ENCODE data around the gene UBA3.

Gene UBA3

GRCh38 chr3:69080233-69080920, at the start of gene UBA3:
Gene UBA3 (minus strand): TSS chr3:69080365. CDS start chr3:69080353, 12 bp downstream.
- DNase-seq = peak; percentile 89 to 90

GRCh38 chr3:69129531-69129930, 49.4 kb upstream of the UBA3 start:
- DNase-seq = no peak

GRCh38 chr3:69128509-69128908, 48.3 kb upstream of the UBA3 start:
- no peak for DNase-seq

GRCh38 chr3:69126999-69127398, 46.8 kb upstream of the UBA3 start:
- DNase-seq = no peak

GRCh38 chr3:69126216-69126615, 46.1 kb upstream of the UBA3 start:
- no peak for DNase-seq

- DNase-seq = no peak
These were observed 42.2 kb upstream of the UBA3 start, which contains the start of gene LMOD3 for GRCh38 chr3:69122403-69122802. Gene LMOD3 (minus strand): TSS chr3:69122595. CDS start chr3:69122386, 209 bp downstream.

GRCh38 chr3:69121950-69122349, 41.8 kb upstream of the UBA3 start:
- DNase-seq = no peak

- no peak for DNase-seq
These were observed 41.3 kb upstream of the UBA3 start for GRCh38 chr3:69121513-69121912.

- DNase-seq = peak; percentile 64 to 69
These were observed 40.8 kb upstream of the UBA3 start for GRCh38 chr3:69120879-69121464.

GRCh38 chr3:69119681-69120080, 39.5 kb upstream of the UBA3 start:
- no peak for DNase-seq

- DNase-seq = no peak
These were observed 39.0 kb upstream of the UBA3 start for GRCh38 chr3:69119138-69119537.

GRCh38 chr3:69118555-69118954, 38.4 kb upstream of the UBA3 start:
- no peak for DNase-seq

GRCh38 chr3:69116897-69117296, 36.7 kb upstream of the UBA3 start:
- no peak for DNase-seq

GRCh38 chr3:69116162-69116561, 36.0 kb upstream of the UBA3 start:
- no peak for DNase-seq

- DNase-seq = no peak
These were observed 35.6 kb upstream of the UBA3 start for GRCh38 chr3:69115731-69116130.

GRCh38 chr3:69113536-69113935, 33.4 kb upstream of the UBA3 start:
- no peak for DNase-seq

- no peak for DNase-seq
These were observed 30.9 kb upstream of the UBA3 start for GRCh38 chr3:69110941-69111546.

- no peak for DNase-seq
These were observed 28.6 kb upstream of the UBA3 start for GRCh38 chr3:69108811-69109210.

GRCh38 chr3:69107841-69108240, 27.7 kb upstream of the UBA3 start:
- DNase-seq = no peak

- DNase-seq = no peak
These were observed 25.2 kb upstream of the UBA3 start for GRCh38 chr3:69105320-69105719.

- no peak for DNase-seq
These were observed 24.4 kb upstream of the UBA3 start for GRCh38 chr3:69104586-69104985.

- DNase-seq = no peak
These were observed 23.0 kb upstream of the UBA3 start for GRCh38 chr3:69103123-69103522.

- DNase-seq = no peak
These were observed 22.2 kb upstream of the UBA3 start for GRCh38 chr3:69102384-69102783.

- DNase-seq = no peak
These were observed 19.4 kb upstream of the UBA3 start for GRCh38 chr3:69099576-69099975.
